SU-DHL-6 (cell line): ENCODE data around the gene ADAT3.

Experiments
- H2AFZ ChIP-seq: fragments of 200-600 bp; sonication (generic); 2 replicates; pipeline ENCODE4 v1.6.1; 2014; ENCODE audit warnings: low read depth, mild to moderate bottlenecking, moderate library complexity, mixed read lengths, antibody characterized with exemption, low read length; ENCODE audit not compliant: severe bottlenecking
- H3F3A ChIP-seq: fragments of 200-600 bp; shearing (Covaris generic); 2 replicates; pipeline ENCODE4 v1.6.0; 2016; ENCODE audit warnings: antibody characterized with exemption, mild to moderate bottlenecking; ENCODE audit not compliant: insufficient read depth
- H3K27ac ChIP-seq: fragments of 200-600 bp; sonication (generic); 2 replicates; pipeline ENCODE4 v1.5.1; 2016; ENCODE audit warnings: low read depth, mild to moderate bottlenecking, low read length, moderate library complexity, mixed read lengths
- H3K27me3 ChIP-seq: fragments of 200-600 bp; sonication (generic), shearing (Covaris generic); 2 replicates; pipeline ENCODE4 v1.6.0; 2014; ENCODE audit warnings: mild to moderate bottlenecking, low read length
- H3K36me3 ChIP-seq: fragments of 200-600 bp; sonication (generic); 2 replicates; pipeline ENCODE4 v1.6.1; 2014; ENCODE audit warnings: mild to moderate bottlenecking, low read length, mixed read lengths
- H3K4me2 ChIP-seq: fragments of 300-600, 200-600 bp; shearing (Covaris generic), sonication (generic); 2 replicates; pipeline ENCODE4 v1.6.0; 2014; ENCODE audit warnings: low read length, low read depth, mild to moderate bottlenecking; ENCODE audit not compliant: poor library complexity, severe bottlenecking
- H3K4me3 ChIP-seq: fragments of 200-600 bp; sonication (generic); 2 replicates; pipeline ENCODE4 v1.5.1; 2014; ENCODE audit warnings: antibody characterized with exemption, low read length, mild to moderate bottlenecking, mixed read lengths; ENCODE audit not compliant: insufficient read depth, poor library complexity, severe bottlenecking
- H3K79me2 ChIP-seq: fragments of 200-600 bp; sonication (generic); 2 replicates; pipeline ENCODE4 v1.6.1; 2014; ENCODE audit warnings: mild to moderate bottlenecking, low read length, moderate library complexity; ENCODE audit not compliant: insufficient read depth
- H3K9ac ChIP-seq: fragments of 200-600 bp; sonication (generic); 2 replicates; pipeline ENCODE4 v1.7.0; 2014; ENCODE audit warnings: mild to moderate bottlenecking, low read length
- H3K9me2 ChIP-seq: fragments of 200-600 bp; sonication (generic); replicated peaks from 2 replicates; pipeline ENCODE4 v1.6.1; 2014; ENCODE audit warnings: low read length; ENCODE audit not compliant: insufficient read depth
- H3K9me3 ChIP-seq: fragments of 200-600 bp; sonication (generic); 2 replicates; pipeline ENCODE4 v1.6.1; 2014; ENCODE audit warnings: low read length, mixed read lengths; ENCODE audit not compliant: insufficient read depth
- H4K20me1 ChIP-seq: fragments of 200-600 bp; sonication (generic); 2 replicates; pipeline ENCODE4 v1.6.1; 2014; ENCODE audit warnings: low read depth, mild to moderate bottlenecking, antibody characterized with exemption, low read length, moderate library complexity, mixed read lengths
- CTCF ChIP-seq: fragments of 200-600 bp; sonication (generic); IDR thresholded peaks from one replicate; pipeline ENCODE4 v1.5.1; 2017; ENCODE audit warnings: antibody characterized with exemption, mild to moderate bottlenecking, low read length, moderate library complexity; ENCODE audit not compliant: insufficient read depth, poor library complexity, severe bottlenecking
- EZH2phosphoT487 ChIP-seq: fragments of 200-600 bp; sonication (generic), shearing (Covaris generic); conservative IDR thresholded peaks from 2 replicates; pipeline ENCODE4 v1.6.1; 2018; ENCODE audit warnings: mild to moderate bottlenecking, antibody characterized with exemption, low read length, moderate library complexity, mixed read lengths

The ADAT3 gene

GRCh38 chr19:1949304-1950101 is 44.3 kb downstream of the ADAT3 start:
- H3K9ac ChIP-seq: no peak overlapping the region
- H3K4me2 ChIP-seq: no peak overlapping the region
- no peaks in the 10 kb centered on the region for H3K9me3 ChIP-seq
- no peaks in the 10 kb centered on the region for H3K27me3 ChIP-seq
- TF ChIP-seq CTCF (no peak), EZH2phosphoT487 (no peak)
- H3K9me2 ChIP-seq: no peaks in the 10 kb centered on the region
- H3K36me3 ChIP-seq: no peaks in the 10 kb centered on the region
- no peak overlapping the region for H3K4me3 ChIP-seq
- H2AFZ ChIP-seq: no peak overlapping the region
- H3K79me2 ChIP-seq: peaks cover 76% of the 10 kb centered on the region
- H3F3A ChIP-seq: no peaks in the 10 kb centered on the region
- no peak overlapping the region for H3K27ac ChIP-seq
- H4K20me1 ChIP-seq: no peaks in the 10 kb centered on the region

GRCh38 chr19:1950640-1951039 is 45.4 kb downstream of the ADAT3 start:
- H3F3A ChIP-seq: no peaks in the 10 kb centered on the region

GRCh38 chr19:1952635-1953034 is 47.4 kb downstream of the ADAT3 start:
- H3K79me2 ChIP-seq: peaks cover 56% of the 10 kb centered on the region
- H3F3A ChIP-seq: no peaks in the 10 kb centered on the region
- no peak overlapping the region for H3K4me3 ChIP-seq

More at GRCh38 chr19:1950640-1951039, 45.4 kb downstream of the ADAT3 start:
- H4K20me1 ChIP-seq: no peaks in the 10 kb centered on the region
- no peak overlapping the region for H3K4me2 ChIP-seq
- H3K27me3 ChIP-seq: no peaks in the 10 kb centered on the region
- H3K4me3 ChIP-seq: no peak overlapping the region
- no peaks in the 10 kb centered on the region for H3K36me3 ChIP-seq
- no peak overlapping the region for H3K9ac ChIP-seq
- peaks cover 68% of the 10 kb centered on the region for H3K79me2 ChIP-seq
- no peak overlapping the region for H3K27ac ChIP-seq
- H2AFZ ChIP-seq: no peak overlapping the region
- no peaks in the 10 kb centered on the region for H3K9me3 ChIP-seq
- no peak for TF ChIP-seq CTCF
- no peaks in the 10 kb centered on the region for H3K9me2 ChIP-seq

More at GRCh38 chr19:1952635-1953034, 47.4 kb downstream of the ADAT3 start:
- no peaks in the 10 kb centered on the region for H3K9me3 ChIP-seq
- H4K20me1 ChIP-seq: no peaks in the 10 kb centered on the region
- H3K4me2 ChIP-seq: no peak overlapping the region
- H3K27me3 ChIP-seq: no peaks in the 10 kb centered on the region
- H3K9me2 ChIP-seq: no peaks in the 10 kb centered on the region
- no peak overlapping the region for H2AFZ ChIP-seq
- no peak for TF ChIP-seq CTCF
- TF ChIP-seq EZH2phosphoT487: no peak
- no peak overlapping the region for H3K27ac ChIP-seq
- H3K36me3 ChIP-seq: no peaks in the 10 kb centered on the region
- H3K9ac ChIP-seq: no peak overlapping the region
